ENCODE results near the gene SCARF2. TPM values are rescaled to one million over a fixed set of nuclear protein-coding genes. Genes with fewer than 3 reads are reported as not detected.

The SCARF2 gene
- total RNA-seq, 3 donors from 2014 or later (not counting 1 experiment from before 2014, with no cell fraction given) = 1.8 to 3.5 (median 2.9) TPM

GRCh38 chr22:20397498-20397897, 40.1 kb downstream of the SCARF2 start:
- H3K4me3 Mint-ChIP-seq = no peak overlapping the region
- DNase-seq (no peak), ATAC-seq (no peak)
- peaks cover 38 to 47% of the 10 kb centered on the region in 2 donors for H3K4me1 Mint-ChIP-seq
- peak overlapping the region in 1 of 2 donors; percentile 21 for H3K27ac Mint-ChIP-seq
- WGBS (ENCODE audit: insufficient coverage) = 100% methylated on average over 1 of the region's 2 CpGs
- H3K9me3 ChIP-seq (ENCODE audit: control insufficient read depth, insufficient read depth, low read length) = no peaks in the 10 kb centered on the region
- peaks cover 35% of the 10 kb centered on the region for H3K4me1 ChIP-seq (ENCODE audit: control insufficient read depth, insufficient read depth, low read length)
- intact Hi-C loops (cut with micrococcal nuclease) = no loop called here
- peaks cover 8% of the 10 kb centered on the region for H3K36me3 ChIP-seq (ENCODE audit: control insufficient read depth, insufficient read depth, low read length)
- H3K27ac ChIP-seq (ENCODE audit: low read length) = no peak overlapping the region
- H3K36me3 Mint-ChIP-seq = no peaks in the 10 kb centered on the region
- TF ChIP-seq CTCF (IDR thresholded peaks at IDR 0.05) = no peak
- no peaks in the 10 kb centered on the region for H3K27me3 ChIP-seq (ENCODE audit: control insufficient read depth, insufficient read depth, low read length)
- no peaks in the 10 kb centered on the region for H3K9me3 Mint-ChIP-seq
- no peak overlapping the region for H3K4me3 ChIP-seq (ENCODE audit: low read length)
- no peaks in the 10 kb centered on the region for H3K27me3 Mint-ChIP-seq (ENCODE audit: low read depth in 2 of 2)

- Mint-ChIP-seq H3K4me3 (peak overlapping the region; percentile 50), H3K9me3 (no peaks in the 10 kb centered on the region), H3K36me3 (no peaks in the 10 kb centered on the region), H3K4me1 (peaks cover 38 to 47% of the 10 kb centered on the region in 2 donors), H3K27me3 (ENCODE audit: low read depth in 2 of 2) (no peaks in the 10 kb centered on the region), H3K27ac (peak overlapping the region; percentile 21 to 92)
- DNase-seq (no peak), ATAC-seq (no peak)
- Histone ChIP-seq H3K9me3 (ENCODE audit: control insufficient read depth, insufficient read depth, low read length) (no peaks in the 10 kb centered on the region), H3K27ac (ENCODE audit: low read length) (no peak overlapping the region), H3K4me1 (ENCODE audit: control insufficient read depth, insufficient read depth, low read length) (peaks cover 26% of the 10 kb centered on the region), H3K36me3 (ENCODE audit: control insufficient read depth, insufficient read depth, low read length) (peaks cover 8% of the 10 kb centered on the region), H3K4me3 (ENCODE audit: low read length) (no peak overlapping the region), H3K27me3 (ENCODE audit: control insufficient read depth, insufficient read depth, low read length) (no peaks in the 10 kb centered on the region)
- no peak for TF ChIP-seq CTCF (IDR thresholded peaks at IDR 0.05)
- intact Hi-C loops (cut with micrococcal nuclease) = no loop called here
- WGBS (ENCODE audit: insufficient coverage) = 95% methylated on average over 1 of the region's 1 CpG
These were observed 41.0 kb downstream of the SCARF2 start for GRCh38 chr22:20396639-20397038.

DNA sequence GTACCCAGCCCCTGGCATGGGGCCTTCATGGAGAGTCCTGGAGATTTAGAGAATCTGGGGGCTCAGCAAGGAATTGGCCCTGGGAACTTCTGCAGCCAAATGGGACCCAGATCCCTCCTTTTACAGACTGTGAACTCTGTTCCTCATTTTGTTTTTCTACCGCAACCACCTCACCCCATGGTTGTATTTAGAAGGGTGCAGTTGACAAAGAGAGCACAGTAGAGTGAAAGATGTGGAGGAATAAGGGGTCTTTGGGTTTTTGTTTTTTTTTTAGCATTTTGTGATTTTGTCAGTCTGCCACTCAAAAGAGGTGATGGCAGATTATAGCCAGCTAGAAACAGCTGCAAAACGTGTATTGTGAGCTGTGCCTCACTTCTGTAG, 41.7 kb downstream of the SCARF2 start:
- Mint-ChIP-seq H3K27me3 (ENCODE audit: low read depth in 2 of 2) (no peaks in the 10 kb centered on the region), H3K4me3 (peak overlapping the region; percentile 90), H3K27ac (peak overlapping the region in 1 of 2 donors; percentile 92), H3K36me3 (no peaks in the 10 kb centered on the region), H3K9me3 (no peaks in the 10 kb centered on the region), H3K4me1 (peaks cover 38 to 47% of the 10 kb centered on the region in 2 donors)
- Histone ChIP-seq H3K4me1 (ENCODE audit: control insufficient read depth, insufficient read depth, low read length) (peaks cover 22% of the 10 kb centered on the region), H3K4me3 (ENCODE audit: low read length) (no peak overlapping the region), H3K9me3 (ENCODE audit: control insufficient read depth, insufficient read depth, low read length) (no peaks in the 10 kb centered on the region), H3K36me3 (ENCODE audit: control insufficient read depth, insufficient read depth, low read length) (peaks cover 3% of the 10 kb centered on the region), H3K27me3 (ENCODE audit: control insufficient read depth, insufficient read depth, low read length) (no peaks in the 10 kb centered on the region), H3K27ac (ENCODE audit: low read length) (no peak overlapping the region)
- TF ChIP-seq CTCF (IDR thresholded peaks at IDR 0.05) = no peak
- intact Hi-C loops (cut with micrococcal nuclease) = no loop called here
- ATAC-seq = no peak
- DNase-seq = no peak
- 34% methylated on average over 1 of the region's 2 CpGs for WGBS (ENCODE audit: insufficient coverage)

DNA sequence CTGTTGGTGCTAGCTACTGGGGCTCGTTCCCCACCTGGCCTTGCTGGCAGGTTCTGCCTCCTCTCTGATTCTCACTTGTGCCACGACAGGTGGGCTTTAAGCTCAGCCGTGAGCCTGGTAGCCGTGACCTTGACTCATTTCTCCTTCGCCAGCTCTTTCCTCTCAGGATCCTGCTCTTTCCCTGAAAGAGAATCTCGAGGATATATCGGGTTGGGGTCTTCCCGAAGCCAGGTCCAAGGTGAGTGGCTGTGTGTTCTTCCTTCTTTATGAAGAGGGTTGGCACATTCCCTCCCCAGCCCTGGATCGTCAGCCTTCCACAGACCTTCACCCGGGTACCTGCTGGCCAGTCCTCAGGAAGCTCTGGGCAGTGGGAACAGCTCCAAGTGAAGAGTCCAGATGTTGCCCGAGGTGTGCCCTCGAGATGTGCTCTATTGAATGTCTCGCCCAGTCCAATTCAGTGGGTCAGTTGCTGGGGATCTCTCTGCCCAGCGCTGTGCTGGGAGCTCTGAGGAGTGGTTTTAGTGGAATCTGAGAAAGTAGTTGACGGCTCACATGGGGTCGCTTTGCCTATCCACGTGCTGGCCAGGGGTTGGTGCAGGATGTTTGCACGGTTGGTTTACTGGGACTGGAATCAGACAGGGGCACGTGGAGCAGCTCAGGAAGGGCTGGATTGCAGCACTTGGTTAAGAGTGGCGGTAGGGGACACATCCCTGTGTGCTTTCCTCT, 42.3 kb downstream of the SCARF2 start:
- ATAC-seq = no peak
- Mint-ChIP-seq H3K27ac (peak overlapping the region in 1 of 2 donors; percentile 92), H3K4me3 (peak overlapping the region; percentile 90), H3K4me1 (peaks cover 38 to 47% of the 10 kb centered on the region in 2 donors), H3K36me3 (no peaks in the 10 kb centered on the region), H3K27me3 (ENCODE audit: low read depth in 2 of 2) (no peaks in the 10 kb centered on the region), H3K9me3 (no peaks in the 10 kb centered on the region)
- no peak overlapping the region for H3K27ac ChIP-seq (ENCODE audit: low read length)
- H3K36me3 ChIP-seq (ENCODE audit: control insufficient read depth, insufficient read depth, low read length) = peaks cover under 1% of the 10 kb centered on the region
- WGBS (ENCODE audit: insufficient coverage) = 87% methylated on average over 19 of the region's 20 CpGs
- no peaks in the 10 kb centered on the region for H3K9me3 ChIP-seq (ENCODE audit: control insufficient read depth, insufficient read depth, low read length)
- H3K27me3 ChIP-seq (ENCODE audit: control insufficient read depth, insufficient read depth, low read length) = no peaks in the 10 kb centered on the region
- intact Hi-C loops (cut with micrococcal nuclease) = no loop called here
- peaks cover 22% of the 10 kb centered on the region for H3K4me1 ChIP-seq (ENCODE audit: control insufficient read depth, insufficient read depth, low read length)
- DNase-seq = no peak
- no peak overlapping the region for H3K4me3 ChIP-seq (ENCODE audit: low read length)
- TF ChIP-seq CTCF (IDR thresholded peaks at IDR 0.05) = no peak
